ENCODE data around the gene PAFAH2. TPM values are rescaled to one million over a fixed set of nuclear protein-coding genes. Genes with fewer than 3 reads are reported as not detected.

The PAFAH2 gene
- total and polyA plus RNA-seq, 2 of the 13 experiments (the other 11 are each of a cell fraction or from before 2014, with no cell fraction given): 6.9 to 9.4 TPM

DNA sequence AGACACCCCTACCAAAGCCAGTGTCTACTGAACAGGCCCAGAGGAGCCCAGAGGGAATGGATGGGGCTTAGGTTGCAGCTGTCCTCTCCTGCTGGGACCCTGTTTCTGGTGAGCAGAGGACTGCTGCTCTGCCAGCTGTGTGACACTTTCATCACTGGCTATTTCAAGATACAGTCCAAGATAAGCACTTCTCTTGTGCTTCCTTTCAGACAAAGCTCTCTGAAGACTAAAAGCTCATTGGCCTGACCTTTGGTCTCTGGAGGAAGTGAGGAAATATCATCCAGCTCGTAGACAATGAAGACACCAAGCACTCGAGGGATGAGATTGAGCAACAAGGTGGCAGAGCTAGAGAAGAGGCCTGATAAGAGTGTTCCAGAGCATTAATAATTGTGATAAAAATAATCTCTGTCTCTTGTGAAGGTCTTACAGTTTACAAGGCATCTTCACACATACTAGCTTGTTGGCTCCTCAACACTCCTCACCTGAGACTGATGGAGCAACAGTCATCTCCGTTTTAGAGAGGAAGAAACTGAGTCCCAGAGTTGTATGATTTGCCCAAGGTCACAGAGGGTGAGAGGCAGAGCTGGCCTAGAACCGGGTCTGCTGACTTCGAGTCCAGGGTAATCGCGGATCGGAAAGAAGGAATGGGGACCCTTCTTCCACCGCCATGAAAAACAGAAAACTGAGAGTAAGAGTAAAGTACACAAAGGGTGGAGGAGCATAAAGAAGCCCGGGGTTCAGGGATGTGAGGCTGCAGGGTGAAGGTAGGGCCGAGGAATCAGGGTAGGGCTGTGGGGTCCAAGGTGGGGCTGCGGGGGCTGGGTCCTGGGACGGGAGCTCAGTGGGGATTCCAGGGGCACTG lies 666 bp downstream of the PAFAH2 start (continued):
- TF ChIP-seq, protein P1, sequence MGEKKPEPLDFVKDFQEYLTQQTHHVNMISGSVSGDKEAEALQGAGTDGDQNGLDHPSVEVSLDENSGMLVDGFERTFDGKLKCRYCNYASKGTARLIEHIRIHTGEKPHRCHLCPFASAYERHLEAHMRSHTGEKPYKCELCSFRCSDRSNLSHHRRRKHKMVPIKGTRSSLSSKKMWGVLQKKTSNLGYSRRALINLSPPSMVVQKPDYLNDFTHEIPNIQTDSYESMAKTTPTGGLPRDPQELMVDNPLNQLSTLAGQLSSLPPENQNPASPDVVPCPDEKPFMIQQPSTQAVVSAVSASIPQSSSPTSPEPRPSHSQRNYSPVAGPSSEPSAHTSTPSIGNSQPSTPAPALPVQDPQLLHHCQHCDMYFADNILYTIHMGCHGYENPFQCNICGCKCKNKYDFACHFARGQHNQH (CRISPR knock-in tag; IDR thresholded peaks at IDR 0.05): no peak
- no peak for TF ChIP-seq RNF2 (conservative IDR thresholded peaks at IDR 0.05; ENCODE audit: low read depth)
- TF ChIP-seq, protein P2, sequence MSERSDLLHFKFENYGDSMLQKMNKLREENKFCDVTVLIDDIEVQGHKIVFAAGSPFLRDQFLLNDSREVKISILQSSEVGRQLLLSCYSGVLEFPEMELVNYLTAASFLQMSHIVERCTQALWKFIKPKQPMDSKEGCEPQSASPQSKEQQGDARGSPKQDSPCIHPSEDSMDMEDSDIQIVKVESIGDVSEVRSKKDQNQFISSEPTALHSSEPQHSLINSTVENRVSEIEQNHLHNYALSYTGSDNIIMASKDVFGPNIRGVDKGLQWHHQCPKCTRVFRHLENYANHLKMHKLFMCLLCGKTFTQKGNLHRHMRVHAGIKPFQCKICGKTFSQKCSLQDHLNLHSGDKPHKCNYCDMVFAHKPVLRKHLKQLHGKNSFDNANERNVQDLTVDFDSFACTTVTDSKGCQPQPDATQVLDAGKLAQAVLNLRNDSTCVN (CRISPR knock-in tag; IDR thresholded peaks at IDR 0.05; ENCODE audit: borderline replicate concordance): no peak
- no peak for TF ChIP-seq ZNF567 (CRISPR knock-in tag; IDR thresholded peaks at IDR 0.05; ENCODE audit: borderline replicate concordance)
- TF ChIP-seq, protein P3, sequence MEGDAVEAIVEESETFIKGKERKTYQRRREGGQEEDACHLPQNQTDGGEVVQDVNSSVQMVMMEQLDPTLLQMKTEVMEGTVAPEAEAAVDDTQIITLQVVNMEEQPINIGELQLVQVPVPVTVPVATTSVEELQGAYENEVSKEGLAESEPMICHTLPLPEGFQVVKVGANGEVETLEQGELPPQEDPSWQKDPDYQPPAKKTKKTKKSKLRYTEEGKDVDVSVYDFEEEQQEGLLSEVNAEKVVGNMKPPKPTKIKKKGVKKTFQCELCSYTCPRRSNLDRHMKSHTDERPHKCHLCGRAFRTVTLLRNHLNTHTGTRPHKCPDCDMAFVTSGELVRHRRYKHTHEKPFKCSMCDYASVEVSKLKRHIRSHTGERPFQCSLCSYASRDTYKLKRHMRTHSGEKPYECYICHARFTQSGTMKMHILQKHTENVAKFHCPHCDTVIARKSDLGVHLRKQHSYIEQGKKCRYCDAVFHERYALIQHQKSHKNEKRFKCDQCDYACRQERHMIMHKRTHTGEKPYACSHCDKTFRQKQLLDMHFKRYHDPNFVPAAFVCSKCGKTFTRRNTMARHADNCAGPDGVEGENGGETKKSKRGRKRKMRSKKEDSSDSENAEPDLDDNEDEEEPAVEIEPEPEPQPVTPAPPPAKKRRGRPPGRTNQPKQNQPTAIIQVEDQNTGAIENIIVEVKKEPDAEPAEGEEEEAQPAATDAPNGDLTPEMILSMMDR (CRISPR knock-in tag; IDR thresholded peaks at IDR 0.05): no peak
- no peak; the same call in none of the 2 replicates for TF ChIP-seq ZNF556 (CRISPR knock-in tag; IDR thresholded peaks at IDR 0.05; ENCODE audit: borderline replicate concordance)
- TF ChIP-seq ZNF281 (CRISPR knock-in tag; IDR thresholded peaks at IDR 0.05; ENCODE audit: borderline replicate concordance): no peak
- TF ChIP-seq SRSF1 (optimal IDR thresholded peaks at IDR 0.05; ENCODE audit: low read depth, low read length): no peak
- no peak for TF ChIP-seq MZF1 (CRISPR knock-in tag; IDR thresholded peaks at IDR 0.05; ENCODE audit: borderline replicate concordance)
- TF ChIP-seq HNRNPK (IDR thresholded peaks at IDR 0.05; ENCODE audit: low read depth, low read length, poor library complexity, severe bottlenecking): no peak
- no peak for TF ChIP-seq ZNF780A (CRISPR knock-in tag; IDR thresholded peaks at IDR 0.05)
- TF ChIP-seq TCF7 (IDR thresholded peaks at IDR 0.05; ENCODE audit: low read depth): 0 out of 2 replicates have a peak, but pooled peaks have one; percentile 30
- TF ChIP-seq CHCHD3 (CRISPR knock-in tag; IDR thresholded peaks at IDR 0.05): no peak
- TF ChIP-seq TERF1 (CRISPR knock-in tag; IDR thresholded peaks at IDR 0.05): no peak
- TF ChIP-seq ATRX (CRISPR knock-in tag; IDR thresholded peaks at IDR 0.05; ENCODE audit: borderline replicate concordance): no peak
- no peak for TF ChIP-seq RAD51 (IDR thresholded peaks at IDR 0.05; ENCODE audit: borderline replicate concordance)
- no peak for TF ChIP-seq ZNF777 (CRISPR knock-in tag; IDR thresholded peaks at IDR 0.05)
- no peak for TF ChIP-seq ZNF800 (CRISPR knock-in tag; IDR thresholded peaks at IDR 0.05)
